ENCODE data around the gene ALCAM.

DNA sequence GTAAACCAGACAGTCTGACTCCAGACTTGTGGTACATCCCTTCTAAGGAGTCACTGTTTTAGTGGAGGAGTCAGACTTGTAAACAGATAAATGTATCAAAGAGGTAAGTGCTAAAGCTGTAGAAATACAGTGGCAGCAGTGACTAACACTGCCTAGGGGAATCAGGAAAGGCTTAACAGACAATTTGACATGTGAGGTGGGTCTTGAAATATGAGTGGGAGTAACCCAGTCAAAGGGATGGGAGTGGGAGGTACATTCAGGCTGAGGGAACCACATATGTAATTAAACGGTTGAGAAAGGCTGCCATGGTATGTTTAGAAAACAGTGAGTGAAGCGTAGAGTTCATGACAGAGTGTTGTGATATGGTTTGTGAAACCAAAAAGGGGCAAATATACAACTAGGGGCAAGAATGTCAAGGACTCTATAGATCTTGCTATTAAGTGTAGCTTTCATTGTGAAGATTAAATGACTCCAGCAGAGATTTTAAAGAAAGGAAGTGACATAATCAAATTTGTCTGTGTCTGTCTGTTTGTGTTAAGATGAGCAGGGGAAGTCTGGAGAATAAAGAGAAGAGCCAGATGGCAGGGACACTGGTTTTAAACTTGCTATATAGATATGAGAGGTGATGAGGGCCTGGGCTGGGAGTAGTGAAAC is 11.2 kb upstream of the ALCAM start:
- TF ChIP-seq, protein P1, sequence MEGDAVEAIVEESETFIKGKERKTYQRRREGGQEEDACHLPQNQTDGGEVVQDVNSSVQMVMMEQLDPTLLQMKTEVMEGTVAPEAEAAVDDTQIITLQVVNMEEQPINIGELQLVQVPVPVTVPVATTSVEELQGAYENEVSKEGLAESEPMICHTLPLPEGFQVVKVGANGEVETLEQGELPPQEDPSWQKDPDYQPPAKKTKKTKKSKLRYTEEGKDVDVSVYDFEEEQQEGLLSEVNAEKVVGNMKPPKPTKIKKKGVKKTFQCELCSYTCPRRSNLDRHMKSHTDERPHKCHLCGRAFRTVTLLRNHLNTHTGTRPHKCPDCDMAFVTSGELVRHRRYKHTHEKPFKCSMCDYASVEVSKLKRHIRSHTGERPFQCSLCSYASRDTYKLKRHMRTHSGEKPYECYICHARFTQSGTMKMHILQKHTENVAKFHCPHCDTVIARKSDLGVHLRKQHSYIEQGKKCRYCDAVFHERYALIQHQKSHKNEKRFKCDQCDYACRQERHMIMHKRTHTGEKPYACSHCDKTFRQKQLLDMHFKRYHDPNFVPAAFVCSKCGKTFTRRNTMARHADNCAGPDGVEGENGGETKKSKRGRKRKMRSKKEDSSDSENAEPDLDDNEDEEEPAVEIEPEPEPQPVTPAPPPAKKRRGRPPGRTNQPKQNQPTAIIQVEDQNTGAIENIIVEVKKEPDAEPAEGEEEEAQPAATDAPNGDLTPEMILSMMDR (conservative IDR thresholded peaks at IDR 0.05 in 1 of 2, IDR thresholded peaks at IDR 0.05 in 1 of 2; ENCODE audit: extremely low read depth in 1 of 2, insufficient read depth in 1 of 2, low read depth in 1 of 2, low read length in 2 of 2): no peak
- TF ChIP-seq EZH2 (IDR thresholded peaks at IDR 0.05; ENCODE audit: borderline replicate concordance, low read length): no peak
